GM18858 (cell line): Measurements from ENCODE around the gene SP7.

Source experiments
- ATAC-seq: cut with Tn5 transposase; IDR thresholded peaks from one replicate; pipeline ENCODE4 v1.9.1; 2021; ENCODE audit not compliant: unreplicated experiment

Gene SP7

DNA sequence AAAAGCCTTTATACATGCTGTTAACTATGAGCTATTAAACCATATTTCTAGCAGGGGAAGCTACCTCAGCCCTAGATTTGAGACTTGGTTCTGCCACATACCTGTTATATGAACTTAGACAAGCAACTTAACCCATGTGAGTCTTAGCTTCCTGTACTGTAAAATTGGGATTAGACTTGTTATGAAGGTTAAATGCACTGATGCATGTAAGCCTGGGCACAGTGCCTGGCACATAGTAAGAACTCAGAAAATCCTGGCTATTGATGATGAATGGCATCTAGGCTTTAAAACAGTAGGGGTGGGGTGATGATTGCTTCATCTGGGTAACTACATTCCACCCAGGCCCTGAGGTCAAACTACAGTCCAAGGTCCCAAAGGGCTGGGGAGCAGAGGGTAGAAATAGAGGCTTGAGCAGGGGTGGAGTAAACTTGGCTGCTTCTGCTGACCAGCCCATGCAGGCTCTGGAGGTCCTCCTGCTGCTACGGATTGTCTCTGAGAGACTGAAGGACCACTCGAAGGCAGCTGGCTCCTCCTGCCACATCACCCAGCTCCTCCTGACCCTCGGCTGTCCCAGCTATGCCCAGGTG lies 56.8 kb downstream of the SP7 start:
- no peak for ATAC-seq

DNA sequence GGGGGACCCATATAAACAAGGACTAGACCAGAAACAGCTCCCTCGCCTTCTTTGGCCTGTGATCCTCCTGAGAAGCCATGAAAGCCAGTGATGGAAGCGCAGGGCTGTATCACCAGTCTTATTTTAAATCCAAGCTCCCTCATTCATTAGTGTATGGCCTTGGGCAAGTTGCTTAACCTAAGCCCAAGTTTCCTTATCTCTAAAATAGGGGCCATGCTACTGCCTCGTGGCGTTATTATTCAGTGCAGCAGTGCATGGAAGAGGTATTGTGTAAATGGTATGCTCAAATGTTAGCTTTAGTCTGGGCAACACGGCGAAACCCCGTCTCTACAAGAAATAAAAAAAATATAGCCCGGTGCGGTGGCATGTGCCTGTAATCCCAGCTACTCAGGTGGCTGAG lies 58.2 kb downstream of the SP7 start:
- no peak for ATAC-seq
